NAMALWA (cell line): ENCODE results near the gene SPTY2D1.

Experiments
- DNase-seq: peaks from one replicate; pipeline ENCODE4 v3.0.0-alpha.2; 2015; ENCODE audit warnings: low spot score

SPTY2D1 gene

GRCh38 chr11:18564149-18564548 is 70.0 kb downstream of the SPTY2D1 start:
- no peak for DNase-seq

DNA sequence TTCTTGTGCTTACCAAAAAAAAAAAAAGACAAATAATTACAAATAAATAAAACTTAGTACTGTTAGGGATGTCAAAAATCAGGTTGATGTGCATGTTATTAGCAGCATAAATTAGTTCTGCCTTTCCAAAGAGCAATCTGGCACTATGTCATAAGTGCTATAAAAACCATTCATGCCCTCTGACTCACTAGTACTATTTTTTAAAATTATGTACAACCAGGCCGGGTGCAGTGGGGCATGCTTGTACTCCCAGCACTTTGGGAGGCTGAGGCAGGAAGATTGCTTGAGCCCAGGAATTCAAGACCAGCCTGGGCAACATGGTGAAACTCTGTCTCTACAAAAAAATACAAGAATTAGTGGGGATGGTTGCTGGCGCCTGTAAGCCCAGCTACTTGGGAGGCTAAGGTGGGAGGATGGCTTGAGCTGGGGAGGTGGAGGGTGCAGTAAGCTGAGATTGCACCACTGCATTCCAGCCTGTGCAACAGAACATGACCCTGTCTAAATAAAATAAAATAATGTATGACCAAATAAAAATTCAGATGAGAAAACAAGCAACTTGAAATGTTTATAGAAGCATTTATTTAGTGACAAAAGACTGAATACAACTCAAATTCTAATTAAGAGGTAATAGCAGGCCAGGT is 70.9 kb downstream of the SPTY2D1 start:
- no peak for DNase-seq
